ENCODE data around the gene PRSS2.
"Not testable (repeated sequence)": the region's sequence is repeated elsewhere in the genome, so short reads cannot be mapped to it uniquely, and the experiment has no call there.

Gene PRSS2

DNA sequence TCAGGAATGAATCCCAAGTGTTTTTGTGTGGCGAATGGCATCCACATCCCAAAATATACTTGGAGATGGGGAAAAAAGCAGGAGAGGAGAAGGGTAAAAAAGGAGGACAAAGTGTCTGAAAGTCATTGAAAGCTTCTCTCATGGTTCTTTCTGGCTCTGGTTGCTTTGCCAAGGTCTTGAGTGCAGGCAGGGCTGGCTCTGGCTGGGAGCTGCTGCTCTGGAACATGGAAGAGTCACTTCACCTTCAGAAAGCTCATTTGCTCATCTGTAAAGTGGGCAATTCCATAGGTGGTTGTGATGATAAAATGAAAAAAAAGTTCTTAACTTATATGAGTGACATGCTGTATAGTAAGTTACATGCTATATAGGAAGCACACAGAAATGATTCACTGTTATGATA, 2.9 kb upstream of the PRSS2 start:
- H2AK5ac ChIP-seq (ENCODE audit: low read length, severe bottlenecking), result no peak overlapping the region
- no peak overlapping the region for H3K4me2 ChIP-seq (ENCODE audit: low read length, poor library complexity, severe bottlenecking)
- no peak for DNase-seq
- no peak overlapping the region for H3K23ac ChIP-seq (ENCODE audit: low read length in 2 of 2)
- no peak overlapping the region for H3K14ac ChIP-seq (ENCODE audit: low read length in 2 of 2)
- no peak overlapping the region for H4K8ac ChIP-seq (ENCODE audit: low read length)
- no peak overlapping the region for H2BK120ac ChIP-seq (ENCODE audit: low read depth, low read length)
- H2BK15ac ChIP-seq (ENCODE audit: low read depth, poor library complexity, severe bottlenecking), result no peak overlapping the region
- no peak overlapping the region for H3K4me3 ChIP-seq (ENCODE audit: insufficient read depth in 1 of 2, low read depth in 1 of 2, low read length in 2 of 2)
- H4K91ac ChIP-seq (ENCODE audit: low read length), result no peak overlapping the region
- no peak overlapping the region for H2BK12ac ChIP-seq (ENCODE audit: low read length in 2 of 2)
- no peak overlapping the region for H3K4ac ChIP-seq (ENCODE audit: low read depth in 1 of 2, low read length in 2 of 2)
- no peaks in the 10 kb centered on the region for H3K79me1 ChIP-seq (replicated peaks; ENCODE audit: low read length, poor library complexity, severe bottlenecking)
- H3K27ac ChIP-seq (ENCODE audit: low read length, poor library complexity, severe bottlenecking), result no peak overlapping the region
- H3K9ac ChIP-seq (ENCODE audit: low read length), result no peak overlapping the region
- WGBS, result 63% methylated on average over 1 of the region's 1 CpG
- no peak overlapping the region for H3K18ac ChIP-seq (ENCODE audit: low read depth in 1 of 2, low read length in 2 of 2)
- H3K4me1 ChIP-seq (ENCODE audit: control insufficient read depth, insufficient read depth, low read depth, low read length), result no peaks in the 10 kb centered on the region
- H3K9me3 ChIP-seq (ENCODE audit: control insufficient read depth, low read length), result no peaks in the 10 kb centered on the region
- no peak overlapping the region for H2AFZ ChIP-seq (ENCODE audit: low read depth, low read length)
- H3K36me3 ChIP-seq (ENCODE audit: control insufficient read depth in 1 of 2, insufficient read depth in 2 of 2, low read depth in 1 of 2, low read length in 2 of 2), result no peaks in the 10 kb centered on the region
- peaks cover 9 to 47% of the 10 kb centered on the region in 2 experiments for H3K27me3 ChIP-seq (ENCODE audit: control insufficient read depth in 1 of 2, insufficient read depth in 1 of 2, low read length in 2 of 2)
- no peak overlapping the region for H2BK5ac ChIP-seq (ENCODE audit: low read depth, low read length, poor library complexity, severe bottlenecking)

DNA sequence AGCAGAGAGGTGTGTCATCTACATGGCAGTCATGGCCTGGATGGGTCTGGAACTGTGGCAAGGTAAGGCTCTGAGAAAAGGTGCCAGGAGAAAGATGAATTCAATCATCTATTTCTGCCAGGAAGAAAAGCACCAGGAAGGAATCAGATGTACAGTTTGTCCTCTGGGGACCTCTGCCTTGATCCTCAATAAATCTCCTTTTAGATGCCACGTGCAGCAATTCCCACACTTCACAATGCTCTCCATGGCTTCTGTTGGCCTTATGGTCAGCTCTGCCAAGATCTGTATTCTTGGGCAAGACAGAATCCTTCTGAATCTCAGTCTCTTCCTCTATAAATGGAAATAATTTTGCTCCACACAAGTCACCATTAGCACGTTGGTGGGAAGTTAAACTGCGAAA, 1.9 kb upstream of the PRSS2 start:
- H2BK15ac ChIP-seq (ENCODE audit: low read depth, poor library complexity, severe bottlenecking); DNase-seq; H3K27ac ChIP-seq (ENCODE audit: low read length, poor library complexity, severe bottlenecking); H3K14ac ChIP-seq (ENCODE audit: low read length in 2 of 2); H2AFZ ChIP-seq (ENCODE audit: low read depth, low read length); H4K91ac ChIP-seq (ENCODE audit: low read length); H2AK5ac ChIP-seq (ENCODE audit: low read length, severe bottlenecking); H3K4me3 ChIP-seq (ENCODE audit: insufficient read depth in 1 of 2, low read depth in 1 of 2, low read length in 2 of 2); H3K9ac ChIP-seq (ENCODE audit: low read length); H3K79me1 ChIP-seq (replicated peaks; ENCODE audit: low read length, poor library complexity, severe bottlenecking); H3K18ac ChIP-seq (ENCODE audit: low read depth in 1 of 2, low read length in 2 of 2); H2BK120ac ChIP-seq (ENCODE audit: low read depth, low read length); H2BK5ac ChIP-seq (ENCODE audit: low read depth, low read length, poor library complexity, severe bottlenecking); H2BK12ac ChIP-seq (ENCODE audit: low read length in 2 of 2); H3K9me3 ChIP-seq (ENCODE audit: control insufficient read depth, low read length); H3K4me1 ChIP-seq (ENCODE audit: control insufficient read depth, insufficient read depth, low read depth, low read length); H3K36me3 ChIP-seq (ENCODE audit: control insufficient read depth in 1 of 2, insufficient read depth in 2 of 2, low read depth in 1 of 2, low read length in 2 of 2); H3K23ac ChIP-seq (ENCODE audit: low read length in 2 of 2); H4K8ac ChIP-seq (ENCODE audit: low read length); H3K4me2 ChIP-seq (ENCODE audit: low read length, poor library complexity, severe bottlenecking); H3K4ac ChIP-seq (ENCODE audit: low read depth in 1 of 2, low read length in 2 of 2): not testable (repeated sequence)
- H3K27me3 ChIP-seq (ENCODE audit: control insufficient read depth in 1 of 2, insufficient read depth in 1 of 2, low read length in 2 of 2), result peaks cover 18 to 51% of the 10 kb centered on the region in 2 experiments
- 72% methylated on average over 3 of the region's 3 CpGs for WGBS

DNA sequence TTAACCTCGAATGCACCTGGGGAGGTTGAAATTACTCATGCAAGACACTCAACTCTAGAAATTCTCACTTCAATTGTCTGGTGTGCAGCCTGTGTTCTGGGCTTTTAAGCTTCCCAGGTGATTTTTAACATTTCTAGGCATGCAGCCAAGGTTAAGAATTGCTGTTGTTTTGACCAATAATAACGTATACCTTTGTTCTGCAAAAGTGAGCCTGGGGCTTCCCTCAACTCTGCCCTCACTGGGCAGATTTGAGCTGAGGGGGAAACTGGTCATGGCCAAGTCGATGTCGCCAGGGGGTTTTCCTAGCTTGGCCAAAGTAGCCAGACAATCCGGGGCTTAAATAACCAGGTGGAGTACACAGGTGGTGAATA, 568 bp downstream of the PRSS2 start:
- H2BK5ac ChIP-seq (ENCODE audit: low read depth, low read length, poor library complexity, severe bottlenecking), result no peak overlapping the region
- H3K18ac ChIP-seq (ENCODE audit: low read depth in 1 of 2, low read length in 2 of 2), result no peak overlapping the region
- H3K4me1 ChIP-seq (ENCODE audit: control insufficient read depth, insufficient read depth, low read depth, low read length), result no peaks in the 10 kb centered on the region

DNA sequence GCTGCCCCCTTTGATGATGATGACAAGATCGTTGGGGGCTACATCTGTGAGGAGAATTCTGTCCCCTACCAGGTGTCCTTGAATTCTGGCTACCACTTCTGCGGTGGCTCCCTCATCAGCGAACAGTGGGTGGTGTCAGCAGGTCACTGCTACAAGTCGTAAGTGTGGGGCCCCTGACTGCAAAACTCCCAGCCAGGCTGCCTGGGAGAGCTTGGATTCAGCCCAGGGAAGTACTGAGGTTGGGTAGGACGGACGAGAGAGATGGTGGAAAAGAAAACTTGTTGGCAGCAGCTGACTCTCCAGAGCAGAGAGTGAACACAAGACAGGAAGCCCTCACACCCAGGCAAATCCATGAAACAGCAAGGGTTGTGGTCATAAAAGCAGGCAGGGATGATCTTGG, 1.3 kb downstream of the PRSS2 start:
- H3K9me3 ChIP-seq (ENCODE audit: control insufficient read depth, low read length), result no peaks in the 10 kb centered on the region
- no peak overlapping the region for H2AFZ ChIP-seq (ENCODE audit: low read depth, low read length)
- no peak overlapping the region for H3K27ac ChIP-seq (ENCODE audit: low read length, poor library complexity, severe bottlenecking)
- WGBS, result 51% methylated on average over 6 of the region's 6 CpGs
- H3K79me1 ChIP-seq (replicated peaks; ENCODE audit: low read length, poor library complexity, severe bottlenecking), result no peaks in the 10 kb centered on the region
- no peak overlapping the region for H3K4me2 ChIP-seq (ENCODE audit: low read length, poor library complexity, severe bottlenecking)
- no peak overlapping the region for H3K4me3 ChIP-seq (ENCODE audit: insufficient read depth in 1 of 2, low read depth in 1 of 2, low read length in 2 of 2)
- H3K4ac ChIP-seq (ENCODE audit: low read depth in 1 of 2, low read length in 2 of 2), result no peak overlapping the region
- H2AK5ac ChIP-seq (ENCODE audit: low read length, severe bottlenecking), result no peak overlapping the region
- H3K18ac ChIP-seq (ENCODE audit: low read depth in 1 of 2, low read length in 2 of 2), result no peak overlapping the region
- no peak overlapping the region for H3K23ac ChIP-seq (ENCODE audit: low read length in 2 of 2)
- no peak for DNase-seq
- H2BK120ac ChIP-seq (ENCODE audit: low read depth, low read length), result no peak overlapping the region
- no peak overlapping the region for H4K8ac ChIP-seq (ENCODE audit: low read length)
- H4K91ac ChIP-seq (ENCODE audit: low read length), result no peak overlapping the region
- no peak overlapping the region for H2BK15ac ChIP-seq (ENCODE audit: low read depth, poor library complexity, severe bottlenecking)
- H3K9ac ChIP-seq (ENCODE audit: low read length), result no peak overlapping the region
- peaks cover 21 to 52% of the 10 kb centered on the region in 2 experiments for H3K27me3 ChIP-seq (ENCODE audit: control insufficient read depth in 1 of 2, insufficient read depth in 1 of 2, low read length in 2 of 2)
- no peak overlapping the region for H2BK5ac ChIP-seq (ENCODE audit: low read depth, low read length, poor library complexity, severe bottlenecking)
- H2BK12ac ChIP-seq (ENCODE audit: low read length in 2 of 2), result no peak overlapping the region
- H3K14ac ChIP-seq (ENCODE audit: low read length in 2 of 2), result no peak overlapping the region
- no peaks in the 10 kb centered on the region for H3K36me3 ChIP-seq (ENCODE audit: control insufficient read depth in 1 of 2, insufficient read depth in 2 of 2, low read depth in 1 of 2, low read length in 2 of 2)
- H3K4me1 ChIP-seq (ENCODE audit: control insufficient read depth, insufficient read depth, low read depth, low read length), result peaks cover 2% of the 10 kb centered on the region

More for the DNA sequence above, 568 bp downstream of the PRSS2 start:
- no peak overlapping the region for H4K8ac ChIP-seq (ENCODE audit: low read length)
- H3K79me1 ChIP-seq (replicated peaks; ENCODE audit: low read length, poor library complexity, severe bottlenecking), result no peaks in the 10 kb centered on the region
- no peak overlapping the region for H2BK15ac ChIP-seq (ENCODE audit: low read depth, poor library complexity, severe bottlenecking)
- H3K23ac ChIP-seq (ENCODE audit: low read length in 2 of 2), result no peak overlapping the region
- H2BK12ac ChIP-seq (ENCODE audit: low read length in 2 of 2), result no peak overlapping the region
- no peak overlapping the region for H2AFZ ChIP-seq (ENCODE audit: low read depth, low read length)
- H3K9ac ChIP-seq (ENCODE audit: low read length), result no peak overlapping the region
- H3K14ac ChIP-seq (ENCODE audit: low read length in 2 of 2), result no peak overlapping the region
- DNase-seq, result no peak
- peaks cover 21 to 55% of the 10 kb centered on the region in 2 experiments for H3K27me3 ChIP-seq (ENCODE audit: control insufficient read depth in 1 of 2, insufficient read depth in 1 of 2, low read length in 2 of 2)
- H4K91ac ChIP-seq (ENCODE audit: low read length), result no peak overlapping the region
- 77% methylated on average over 5 of the region's 5 CpGs for WGBS
- no peak overlapping the region for H3K27ac ChIP-seq (ENCODE audit: low read length, poor library complexity, severe bottlenecking)
- H3K4me2 ChIP-seq (ENCODE audit: low read length, poor library complexity, severe bottlenecking), result no peak overlapping the region
- no peaks in the 10 kb centered on the region for H3K9me3 ChIP-seq (ENCODE audit: control insufficient read depth, low read length)
- H3K36me3 ChIP-seq (ENCODE audit: control insufficient read depth in 1 of 2, insufficient read depth in 2 of 2, low read depth in 1 of 2, low read length in 2 of 2), result no peaks in the 10 kb centered on the region
- no peak overlapping the region for H3K4ac ChIP-seq (ENCODE audit: low read depth in 1 of 2, low read length in 2 of 2)
- no peak overlapping the region for H2BK120ac ChIP-seq (ENCODE audit: low read depth, low read length)
- H2AK5ac ChIP-seq (ENCODE audit: low read length, severe bottlenecking), result no peak overlapping the region
- no peak overlapping the region for H3K4me3 ChIP-seq (ENCODE audit: insufficient read depth in 1 of 2, low read depth in 1 of 2, low read length in 2 of 2)
